Psoas muscle (tissue), 8 donors: ENCODE data around the gene GCN1. TPM values are rescaled to one million over a fixed set of nuclear protein-coding genes. Genes with fewer than 3 reads are reported as not detected.

Experiments used
- ATAC-seq, 4 donors: fragments of 200-7000 bp; cut with Tn5 transposase; one replicate each; pipeline ENCODE4 v1.9.1; 2020; ENCODE audit warnings: moderate library complexity in 3 of 4, mild to moderate bottlenecking in 2 of 4
- DNase-seq, 2 donors: peaks; one replicate each; pipeline ENCODE4 v3.0.0-alpha.2; 2020
- H3K27ac ChIP-seq: fragments of 200-600 bp; one replicate; pipeline ENCODE4 v1.8.0; 2022
- H3K27me3 ChIP-seq, 3 donors: fragments of 200-600 bp in 1 of 3; one replicate each; pipeline versions ENCODE4 v1.6.1 to v1.8.0; 2013 to 2022; ENCODE audit warnings: low read length in 2 of 3, mild to moderate bottlenecking in 2 of 3, moderate library complexity in 1 of 3; ENCODE audit not compliant: insufficient read depth in 3 of 3
- H3K36me3 ChIP-seq, 2 donors: fragments of 200-600 bp in 1 of 2; one replicate each; pipeline versions ENCODE4 v1.6.1 to v1.8.0; 2013 to 2022; ENCODE audit warnings: low read depth in 1 of 2, mild to moderate bottlenecking in 1 of 2, moderate library complexity in 1 of 2; ENCODE audit not compliant: insufficient read depth in 1 of 2
- H3K4me1 ChIP-seq: fragments of 200-600 bp; one replicate; pipeline ENCODE4 v1.8.0; 2022
- H3K4me3 ChIP-seq: fragments of 200-600 bp; one replicate; pipeline ENCODE4 v1.8.0; 2022; ENCODE audit warnings: mild to moderate bottlenecking
- H3K9me3 ChIP-seq: fragments of 200-600 bp; one replicate; pipeline ENCODE4 v1.8.0; 2022
- WGBS, 3 donors: extraction: QIAGEN DNeasy Blood & Tissue Kit; methylation state at CpG; one replicate each; pipeline versions ENCODE4 v1.1.6 to v1.1.7; 2013; 5-methylcytosine and 5-hydroxymethylcytosine counted together
- intact Hi-C, 2 donors: fragments of 100-400 bp; cut with DNase I; formaldehyde crosslinking; loops; one replicate each; pipeline versions ENCODE4 v1.11.0 to v1.14.2; 2022
- polyA plus RNA-seq, 3 donors: library from polyadenylated mRNA; stranded (reverse); fragments of 200-250 nt; gene quantifications; one replicate each; pipeline ENCODE4 v1.2.3, GENCODE V29; 2013
- total RNA-seq, 4 donors: library from RNA; stranded (reverse); fragmentation: NEBNext Ultra II Directional in 2 of 4; extraction: Animal tissue kit (Norgen Biotek cat#: 25700) in 2 of 4; gene quantifications; one replicate each; pipeline versions ENCODE4 v1.2.1 to v1.2.4, GENCODE V29; 2021 to 2023
- TF ChIP-seq, protein P1 (sequence below): fragments of 200-600 bp; IDR thresholded peaks from one replicate; pipeline ENCODE4 v1.8.0; 2022; ENCODE audit warnings: antibody characterized with exemption
- donor health status: healthy with polysubstance abuse.
- donor health status: DM: no; HTN: no; CAD: no; lungs with moderate emphysema.
- donor health status: Bipolar disorder and iron deficiency.
- donor health status: healthy.
- donor health status: DM: yes; HTN: yes; CAD: no.
- donor health status: DM: no; HTN: no; CAD: no.
- donor health status: DM: no; HTN: no; CAD: no.
- donor health status: DM: yes; HTN: yes; CAD: no.

The GCN1 gene
- total and polyA plus RNA-seq, 7 donors, result 19.6 to 80.9 (median 63.1) TPM

DNA sequence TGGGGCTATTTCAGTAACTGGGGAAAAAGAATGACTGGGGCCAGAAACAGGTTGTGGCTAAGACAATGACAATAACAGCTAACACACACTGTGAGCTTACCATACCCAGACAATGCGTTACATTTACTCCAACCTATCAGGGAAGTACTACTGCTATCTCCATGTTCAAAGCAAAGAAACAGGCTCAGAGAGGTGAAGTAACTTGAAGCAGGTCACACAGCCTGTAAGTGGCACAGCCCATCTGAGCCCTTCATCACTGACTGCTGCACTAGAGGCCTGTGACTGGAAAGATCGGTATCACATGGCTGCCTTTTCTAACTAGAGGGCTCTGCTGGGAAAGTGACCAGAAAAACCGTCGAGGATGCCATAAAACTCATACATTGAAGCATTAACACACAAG lies 7.9 kb downstream of the GCN1 start:
- no peak overlapping the region for H3K27ac ChIP-seq
- ATAC-seq, result no peak
- 83 to 92% (median 89%) methylated on average over 4 of the region's 4 CpGs for WGBS, 3 donors
- DNase-seq, result no peak
- no peaks in the 10 kb centered on the region for H3K27me3 ChIP-seq
- TF ChIP-seq, protein P1, sequence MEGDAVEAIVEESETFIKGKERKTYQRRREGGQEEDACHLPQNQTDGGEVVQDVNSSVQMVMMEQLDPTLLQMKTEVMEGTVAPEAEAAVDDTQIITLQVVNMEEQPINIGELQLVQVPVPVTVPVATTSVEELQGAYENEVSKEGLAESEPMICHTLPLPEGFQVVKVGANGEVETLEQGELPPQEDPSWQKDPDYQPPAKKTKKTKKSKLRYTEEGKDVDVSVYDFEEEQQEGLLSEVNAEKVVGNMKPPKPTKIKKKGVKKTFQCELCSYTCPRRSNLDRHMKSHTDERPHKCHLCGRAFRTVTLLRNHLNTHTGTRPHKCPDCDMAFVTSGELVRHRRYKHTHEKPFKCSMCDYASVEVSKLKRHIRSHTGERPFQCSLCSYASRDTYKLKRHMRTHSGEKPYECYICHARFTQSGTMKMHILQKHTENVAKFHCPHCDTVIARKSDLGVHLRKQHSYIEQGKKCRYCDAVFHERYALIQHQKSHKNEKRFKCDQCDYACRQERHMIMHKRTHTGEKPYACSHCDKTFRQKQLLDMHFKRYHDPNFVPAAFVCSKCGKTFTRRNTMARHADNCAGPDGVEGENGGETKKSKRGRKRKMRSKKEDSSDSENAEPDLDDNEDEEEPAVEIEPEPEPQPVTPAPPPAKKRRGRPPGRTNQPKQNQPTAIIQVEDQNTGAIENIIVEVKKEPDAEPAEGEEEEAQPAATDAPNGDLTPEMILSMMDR, result no peak
- H3K4me1 ChIP-seq, result peaks cover 23% of the 10 kb centered on the region
- no peaks in the 10 kb centered on the region for H3K9me3 ChIP-seq
- H3K4me3 ChIP-seq, result no peak overlapping the region
- peaks cover 28 to 90% of the 10 kb centered on the region in 2 donors for H3K36me3 ChIP-seq
- intact Hi-C loops, result no loop called here

DNA sequence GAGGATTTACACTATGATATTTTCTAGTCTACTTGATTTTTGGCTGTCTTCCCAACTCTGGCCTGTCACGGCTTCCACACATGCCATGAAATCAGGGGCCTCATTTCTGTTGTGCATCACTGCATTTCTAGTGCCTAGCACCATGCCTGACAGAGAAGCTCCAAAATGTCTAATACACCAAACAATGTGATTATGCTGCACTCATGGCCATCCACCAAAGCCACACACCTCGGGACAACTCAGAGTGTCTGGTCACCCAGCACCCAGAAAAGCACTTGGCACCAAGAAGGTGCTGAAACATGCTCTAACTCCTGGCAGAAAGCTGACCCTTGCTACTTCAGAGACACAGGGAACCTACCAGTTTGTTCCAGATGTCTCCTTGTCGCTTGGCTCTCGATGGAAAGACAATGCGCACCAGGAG lies 11.3 kb downstream of the GCN1 start:
- DNase-seq (no peak), ATAC-seq (peak; percentile 32 to 63 (median 56))
- Histone ChIP-seq H3K27ac (peak overlapping the region; percentile 75), H3K27me3 (no peaks in the 10 kb centered on the region), H3K9me3 (no peaks in the 10 kb centered on the region), H3K4me1 (peaks cover 27% of the 10 kb centered on the region), H3K36me3 (peaks cover 25 to 94% of the 10 kb centered on the region in 2 donors), H3K4me3 (no peak overlapping the region)
- TF ChIP-seq, protein P1, result no peak
- WGBS, 3 donors, result 29 to 59% (median 42%) methylated on average over 5 of the region's 5 CpGs
- intact Hi-C loops, result no loop called here

DNA sequence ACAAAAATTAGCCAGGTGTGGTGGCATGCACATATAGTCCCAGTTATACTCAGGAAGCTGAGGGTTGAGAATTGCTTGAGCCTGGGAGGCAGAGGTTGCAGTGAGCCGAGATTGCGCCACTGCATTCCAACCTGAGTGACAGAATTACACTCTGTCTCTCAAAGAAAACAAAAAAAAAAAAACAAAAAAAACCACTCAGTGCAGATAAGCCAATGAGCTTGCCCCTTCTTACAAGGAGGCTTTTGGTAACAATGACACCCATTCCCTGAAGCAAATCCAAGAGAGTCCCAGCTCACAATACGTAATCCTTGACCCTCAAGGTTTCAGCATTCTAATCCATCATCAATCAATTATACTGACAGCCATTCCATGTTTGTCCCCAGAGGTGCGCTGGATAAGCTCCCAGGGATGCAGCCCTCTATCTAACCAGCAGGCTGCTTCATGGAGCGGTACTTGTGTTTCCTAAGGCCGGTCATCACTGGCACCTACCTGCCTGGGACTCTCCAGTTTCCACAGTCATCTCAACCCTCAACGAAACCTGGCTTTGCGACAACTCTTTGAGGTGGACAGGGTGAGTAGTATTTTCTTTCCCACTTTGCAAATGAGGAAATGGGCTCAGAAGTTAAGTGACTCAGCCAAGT lies 12.4 kb downstream of the GCN1 start:
- intact Hi-C loops, result no loop called here
- WGBS, 3 donors, result 33 to 46% (median 36%) methylated on average over 8 of the region's 8 CpGs
- Histone ChIP-seq H3K4me3 (no peak overlapping the region), H3K27me3 (no peaks in the 10 kb centered on the region), H3K36me3 (peaks cover 36 to 94% of the 10 kb centered on the region in 2 donors), H3K9me3 (no peaks in the 10 kb centered on the region), H3K4me1 (peaks cover 27% of the 10 kb centered on the region), H3K27ac (peak overlapping the region; percentile 75)
- DNase-seq (peak; percentile 56 to 79), ATAC-seq (peak; percentile 88 to 91 (median 90))
- TF ChIP-seq, protein P1, result peak; percentile 37

DNA sequence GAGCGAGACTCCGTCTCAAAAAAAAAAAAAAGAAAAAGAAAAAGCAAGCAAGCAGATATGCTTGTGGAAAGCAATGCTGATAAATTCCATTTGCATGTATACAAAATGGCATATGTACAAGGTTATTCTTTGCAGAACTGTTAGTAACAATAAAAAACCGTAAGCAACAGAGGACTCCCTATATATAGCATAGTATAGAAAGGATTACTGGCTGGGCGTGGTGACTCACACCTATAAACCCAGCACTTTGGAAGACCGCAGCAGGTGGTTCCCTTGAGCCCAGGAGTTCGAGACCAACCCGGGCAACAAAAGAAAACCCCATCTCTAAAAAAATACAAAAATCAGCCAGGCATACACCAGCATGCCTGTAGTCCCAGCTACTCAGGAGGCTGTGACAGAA lies 13.5 kb downstream of the GCN1 start:
- DNase-seq, result no peak

More for the DNA sequence above, 13.5 kb downstream of the GCN1 start:
- intact Hi-C loops, result no loop called here
- 91 to 95% (median 94%) methylated on average over 7 of the region's 7 CpGs for WGBS, 3 donors
- Histone ChIP-seq H3K36me3 (peaks cover 33 to 94% of the 10 kb centered on the region in 2 donors), H3K27ac (no peak overlapping the region), H3K9me3 (no peaks in the 10 kb centered on the region), H3K27me3 (no peaks in the 10 kb centered on the region), H3K4me3 (no peak overlapping the region), H3K4me1 (peaks cover 27% of the 10 kb centered on the region)
- TF ChIP-seq, protein P1, result no peak
- ATAC-seq, result no peak
